ENCODE data around the gene S100A2.

DNA sequence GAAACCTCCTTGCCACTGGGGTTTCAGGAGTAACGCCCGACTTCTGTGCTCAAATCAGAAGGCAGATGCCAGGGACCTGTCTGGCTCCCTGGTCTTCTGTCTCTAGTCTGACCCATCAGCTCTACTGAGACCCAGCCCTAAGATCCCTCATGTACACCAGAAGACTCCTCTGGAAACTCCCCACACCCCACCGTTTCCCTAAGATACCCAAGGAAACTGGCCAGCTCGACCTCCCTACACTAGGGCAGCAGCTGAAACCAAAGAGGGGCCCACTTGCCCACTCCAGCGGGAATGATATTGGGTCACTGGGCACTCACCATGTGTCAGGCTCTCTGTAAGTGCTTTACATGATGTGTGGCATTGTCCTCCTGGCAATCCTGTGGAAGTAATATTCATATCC, 47.8 kb upstream of the S100A2 start:
- TF ChIP-seq, protein P1, sequence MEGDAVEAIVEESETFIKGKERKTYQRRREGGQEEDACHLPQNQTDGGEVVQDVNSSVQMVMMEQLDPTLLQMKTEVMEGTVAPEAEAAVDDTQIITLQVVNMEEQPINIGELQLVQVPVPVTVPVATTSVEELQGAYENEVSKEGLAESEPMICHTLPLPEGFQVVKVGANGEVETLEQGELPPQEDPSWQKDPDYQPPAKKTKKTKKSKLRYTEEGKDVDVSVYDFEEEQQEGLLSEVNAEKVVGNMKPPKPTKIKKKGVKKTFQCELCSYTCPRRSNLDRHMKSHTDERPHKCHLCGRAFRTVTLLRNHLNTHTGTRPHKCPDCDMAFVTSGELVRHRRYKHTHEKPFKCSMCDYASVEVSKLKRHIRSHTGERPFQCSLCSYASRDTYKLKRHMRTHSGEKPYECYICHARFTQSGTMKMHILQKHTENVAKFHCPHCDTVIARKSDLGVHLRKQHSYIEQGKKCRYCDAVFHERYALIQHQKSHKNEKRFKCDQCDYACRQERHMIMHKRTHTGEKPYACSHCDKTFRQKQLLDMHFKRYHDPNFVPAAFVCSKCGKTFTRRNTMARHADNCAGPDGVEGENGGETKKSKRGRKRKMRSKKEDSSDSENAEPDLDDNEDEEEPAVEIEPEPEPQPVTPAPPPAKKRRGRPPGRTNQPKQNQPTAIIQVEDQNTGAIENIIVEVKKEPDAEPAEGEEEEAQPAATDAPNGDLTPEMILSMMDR (IDR thresholded peaks at IDR 0.05; ENCODE audit: insufficient read depth, low read depth, low read length) = no peak
- TF ChIP-seq EZH2 (IDR thresholded peaks at IDR 0.05; ENCODE audit: insufficient read depth, low read length) = no peak

All from astrocyte (in vitro differentiated cells and primary cell).